GM21360 (cell line): ENCODE measurements around the gene RPS6KC1.
"Not testable (repeated sequence)": the region's sequence is repeated elsewhere in the genome, so short reads cannot be mapped to it uniquely, and the experiment has no call there.

Experiments used
- ATAC-seq: cut with Tn5 transposase; IDR thresholded peaks from one replicate; pipeline ENCODE4 v1.9.1; 2021; ENCODE audit warnings: mild to moderate bottlenecking, moderate library complexity; ENCODE audit not compliant: unreplicated experiment

The RPS6KC1 gene

DNA sequence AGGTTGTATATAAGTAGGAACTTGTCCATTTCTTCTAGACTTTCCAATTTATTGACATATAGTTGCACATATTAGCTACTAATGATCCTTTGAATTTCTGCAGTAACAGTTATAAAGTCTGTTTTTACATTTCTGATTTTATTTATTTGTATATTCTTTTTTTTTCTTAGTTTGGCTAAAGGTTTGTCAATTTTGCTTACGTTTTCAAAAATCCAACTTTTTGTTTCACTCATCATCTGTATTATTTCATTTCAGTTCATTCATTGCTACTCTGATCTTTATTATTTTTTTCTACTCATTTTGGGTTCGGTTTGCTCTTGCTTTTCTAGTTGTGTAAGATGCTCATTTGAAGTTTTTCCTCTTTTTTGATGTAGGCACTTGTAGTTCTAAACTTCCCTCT is 97.9 kb downstream of the RPS6KC1 start:
- ATAC-seq, result no peak

DNA sequence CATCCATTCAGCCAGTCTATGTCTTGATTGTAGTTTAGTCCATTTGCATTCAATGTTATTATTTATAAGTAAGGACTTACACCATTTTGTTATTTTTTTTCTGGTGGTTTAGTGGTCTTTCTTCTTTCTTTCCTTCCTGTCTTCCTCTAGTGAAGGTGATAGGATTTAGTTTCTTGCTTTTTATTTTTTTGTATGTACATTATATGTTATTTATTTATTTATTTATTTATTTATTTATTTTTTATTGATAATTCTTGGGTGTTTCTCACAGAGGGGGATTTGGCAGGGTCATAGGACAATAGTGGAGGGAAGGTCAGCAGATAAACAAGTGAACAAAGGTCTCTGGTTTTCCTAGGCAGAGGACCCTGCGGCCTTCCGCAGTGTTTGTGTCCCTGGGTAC is 99.0 kb downstream of the RPS6KC1 start:
- not testable (repeated sequence) for ATAC-seq

DNA sequence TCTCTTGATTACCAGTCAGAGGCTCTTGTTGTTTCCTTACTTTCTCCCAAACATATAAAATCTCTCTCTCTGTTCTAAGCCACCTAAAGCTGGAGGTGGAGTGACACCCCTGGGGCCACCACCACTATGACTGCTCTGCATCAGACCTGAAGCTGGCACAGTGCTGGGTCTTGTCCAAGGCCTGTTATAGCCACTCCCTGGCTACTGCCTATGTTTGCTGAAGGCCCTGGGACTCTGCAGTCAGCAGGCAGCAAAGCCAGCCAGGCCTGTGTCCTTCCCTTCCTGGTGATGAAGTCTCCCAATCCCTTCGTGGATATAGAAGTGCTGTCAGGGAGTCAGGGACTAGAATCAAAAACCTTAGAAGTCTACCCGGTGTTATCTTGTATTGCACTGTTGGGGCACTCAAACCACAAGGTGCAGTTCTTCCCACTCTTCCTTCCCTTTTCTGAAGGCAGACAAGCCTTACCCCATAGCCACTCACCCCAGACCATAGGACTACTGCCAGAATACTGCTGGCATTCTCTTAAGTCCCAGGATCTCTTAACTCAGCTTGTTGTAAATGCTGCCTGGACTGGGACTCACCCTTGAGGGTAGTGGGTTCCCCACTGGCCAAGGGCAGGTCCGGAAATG is 103.1 kb downstream of the RPS6KC1 start:
- ATAC-seq, result no peak

DNA sequence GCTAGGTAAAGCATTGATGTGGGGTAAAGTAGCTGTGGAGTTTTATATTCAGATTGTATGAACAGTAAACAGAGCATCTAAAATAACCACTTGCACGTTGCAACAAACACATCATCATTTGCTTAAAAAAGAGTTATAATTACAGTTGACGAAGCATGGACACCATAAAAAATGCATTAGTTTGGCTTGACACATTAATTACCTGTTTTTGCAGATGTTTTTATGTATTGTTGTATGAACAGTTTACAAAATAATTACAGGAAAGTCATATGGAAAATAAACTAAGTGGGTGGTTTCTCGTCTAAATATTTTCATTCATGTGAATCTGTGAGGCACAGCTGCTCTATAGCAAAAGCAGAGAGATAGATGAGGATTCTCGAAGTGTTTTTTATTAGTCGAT is 108.3 kb downstream of the RPS6KC1 start:
- ATAC-seq, result no peak

DNA sequence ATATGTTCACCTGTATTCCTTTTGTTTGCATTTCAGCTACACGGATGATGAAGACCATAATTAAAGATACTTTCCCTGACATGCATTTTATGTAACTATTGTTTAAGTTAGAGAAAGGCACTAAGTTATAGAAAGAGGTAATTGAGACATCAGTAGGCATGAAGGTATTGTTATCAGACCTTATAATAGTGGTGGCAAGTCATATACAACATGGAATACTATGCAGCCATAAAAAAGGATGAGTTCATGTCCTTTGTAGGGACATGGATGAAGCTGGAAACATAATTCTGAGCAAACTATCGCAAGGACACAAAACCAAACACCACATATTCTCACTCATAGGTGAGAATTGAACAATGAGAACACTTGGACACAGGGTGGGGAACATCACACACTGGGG is 109.4 kb downstream of the RPS6KC1 start:
- not testable (repeated sequence) for ATAC-seq

DNA sequence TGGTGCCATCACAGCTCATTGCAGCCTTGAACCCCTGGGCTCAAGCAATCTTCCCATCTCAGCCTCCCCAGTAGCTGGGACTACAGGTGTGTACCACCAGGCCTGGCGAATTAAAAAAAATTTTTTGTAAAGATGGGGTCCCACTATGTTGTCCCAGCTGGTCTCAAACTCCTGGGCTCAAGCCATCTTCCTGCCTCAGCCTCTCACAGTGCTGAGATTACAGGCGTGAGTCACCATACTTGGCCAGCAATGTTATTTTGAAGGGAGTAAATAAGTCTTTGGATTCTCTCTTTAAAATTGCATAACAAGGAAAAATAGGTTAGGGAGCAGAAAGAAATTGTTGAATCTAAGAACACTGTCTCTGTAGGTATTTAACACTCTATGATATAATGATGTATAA is 111.3 kb downstream of the RPS6KC1 start:
- no peak for ATAC-seq

DNA sequence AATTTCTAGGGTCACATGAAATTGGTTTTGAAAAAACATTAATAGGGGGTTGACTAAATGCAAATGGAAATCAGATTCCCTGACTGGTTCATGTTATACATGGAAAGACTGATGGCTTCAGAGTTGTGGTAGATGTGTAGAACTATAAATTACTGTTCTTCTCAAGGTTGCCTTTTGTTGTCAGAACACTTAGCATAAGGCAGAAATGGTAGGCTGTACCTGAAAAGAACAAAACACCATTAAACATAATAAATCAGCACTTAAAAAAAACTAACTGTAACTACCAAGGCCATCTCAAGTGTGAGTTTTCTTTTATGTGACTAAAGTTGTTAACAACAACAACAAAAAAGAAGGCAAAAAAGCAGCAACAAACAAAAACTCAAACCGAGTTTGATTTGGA is 111.8 kb downstream of the RPS6KC1 start:
- ATAC-seq, result no peak

DNA sequence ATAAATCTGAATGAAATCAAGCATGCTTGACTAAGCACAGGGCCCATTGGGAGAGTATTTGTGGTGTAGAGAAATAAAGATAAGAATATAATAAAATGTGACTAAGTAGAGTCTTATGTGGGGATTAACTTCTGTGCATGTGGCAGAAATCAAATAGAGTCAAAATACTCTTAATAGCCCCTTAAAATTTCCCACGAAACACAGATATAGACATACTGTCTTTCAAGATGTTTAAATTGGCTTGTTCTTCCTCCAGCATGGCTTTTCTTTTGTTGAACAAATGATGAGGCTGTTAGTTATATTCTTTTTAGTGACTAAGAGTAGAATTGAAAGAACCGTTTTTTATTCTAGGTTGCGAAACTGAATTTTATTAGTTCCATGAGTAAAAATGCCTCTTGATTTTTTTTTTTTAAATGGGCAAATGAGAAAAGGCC is 112.3 kb downstream of the RPS6KC1 start:
- ATAC-seq, result no peak

DNA sequence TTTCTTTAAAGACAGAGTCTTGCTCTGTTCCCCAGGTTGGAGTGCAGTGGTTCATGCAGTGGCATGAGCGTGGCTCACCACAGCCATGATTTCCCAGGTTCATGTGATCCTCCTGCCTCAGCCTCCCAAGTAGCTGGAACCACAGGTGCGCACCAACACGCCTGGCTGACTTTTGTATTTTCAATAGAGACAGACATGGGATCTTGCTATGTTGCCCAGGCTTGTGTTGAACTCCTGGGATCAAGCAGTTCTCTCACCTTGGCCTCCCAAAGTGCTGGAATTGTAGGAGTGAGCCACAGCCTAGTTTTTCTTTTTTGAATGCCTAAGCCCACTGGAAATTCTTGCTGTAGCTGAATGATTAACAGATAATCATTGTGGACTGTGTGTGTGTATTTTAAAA is 113.5 kb downstream of the RPS6KC1 start:
- ATAC-seq, result no peak

DNA sequence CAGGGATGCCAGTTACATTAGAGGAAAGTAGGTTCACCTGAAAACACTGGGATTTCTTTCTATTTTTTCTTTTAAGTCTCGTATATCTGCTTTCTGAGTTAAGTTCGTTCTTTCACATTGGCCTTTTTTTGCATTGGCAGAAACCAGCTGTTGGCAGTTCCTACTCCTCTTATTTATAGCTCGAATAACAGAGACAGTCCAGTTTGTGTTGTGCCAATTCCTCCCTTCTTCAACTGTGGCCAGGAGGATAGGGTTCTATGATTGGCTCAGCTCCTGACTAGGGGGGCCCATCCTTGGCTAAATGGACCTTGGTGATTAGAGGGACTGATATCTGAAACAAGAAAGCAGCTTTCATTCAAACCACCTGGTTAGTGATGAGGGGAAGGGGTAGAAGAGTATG is 115.8 kb downstream of the RPS6KC1 start:
- no peak for ATAC-seq

DNA sequence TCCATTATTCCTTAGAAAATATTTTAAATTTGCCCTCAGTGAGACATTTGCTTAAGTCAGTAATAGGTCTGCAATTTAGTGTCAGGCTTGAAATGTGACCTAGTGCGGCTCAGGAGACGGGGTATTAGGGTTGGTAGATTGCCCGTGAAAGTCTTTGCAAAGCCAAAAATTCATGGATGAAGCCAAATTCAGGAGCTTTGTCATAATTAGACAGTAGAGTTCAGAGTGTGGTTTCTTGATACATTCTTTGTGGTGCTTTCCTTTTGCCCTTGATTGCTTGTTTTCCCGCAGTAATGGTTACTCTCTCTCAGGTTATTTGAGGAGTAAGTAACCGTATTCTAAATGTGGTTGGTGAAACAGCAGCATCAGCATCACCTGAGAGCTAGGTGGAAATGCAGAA is 120.7 kb downstream of the RPS6KC1 start:
- ATAC-seq, result no peak

DNA sequence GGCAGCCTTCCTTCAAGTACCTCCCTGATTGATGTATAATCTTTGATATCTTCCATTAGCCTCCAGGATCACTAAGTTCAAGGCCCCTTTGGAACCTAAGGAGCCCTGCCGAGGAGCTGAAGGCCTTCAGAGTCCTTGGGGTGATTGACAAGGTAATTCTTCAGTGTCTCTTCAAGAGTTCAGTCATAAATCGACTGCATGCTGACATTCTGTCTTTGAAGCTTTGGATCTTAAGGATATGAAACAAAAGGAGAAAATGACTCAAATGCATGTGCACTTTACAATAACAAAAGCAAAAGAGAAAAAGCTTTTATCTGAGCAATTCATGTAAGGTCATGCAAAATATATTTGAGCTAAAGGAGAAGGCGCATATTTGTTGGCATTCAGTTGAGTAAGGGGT is 125.3 kb downstream of the RPS6KC1 start:
- ATAC-seq, result no peak

DNA sequence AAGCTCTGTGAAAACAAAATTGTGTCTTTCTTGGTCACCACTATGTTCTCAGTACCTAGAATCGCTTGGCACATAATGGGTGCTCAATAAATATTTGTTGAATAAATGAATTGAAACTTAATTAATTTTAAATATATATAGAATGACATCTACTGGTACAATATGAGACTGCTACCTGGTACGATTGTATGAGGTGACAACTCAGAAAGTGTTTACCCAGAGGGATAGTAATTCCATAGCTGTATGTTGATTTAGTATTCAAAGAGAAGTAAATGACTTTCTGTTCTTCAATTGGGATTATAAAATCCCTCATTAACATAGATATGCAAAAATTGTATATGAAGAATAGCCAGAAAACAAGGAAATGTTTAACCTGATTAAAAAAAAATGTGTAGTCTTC is 128.7 kb downstream of the RPS6KC1 start:
- no peak for ATAC-seq

DNA sequence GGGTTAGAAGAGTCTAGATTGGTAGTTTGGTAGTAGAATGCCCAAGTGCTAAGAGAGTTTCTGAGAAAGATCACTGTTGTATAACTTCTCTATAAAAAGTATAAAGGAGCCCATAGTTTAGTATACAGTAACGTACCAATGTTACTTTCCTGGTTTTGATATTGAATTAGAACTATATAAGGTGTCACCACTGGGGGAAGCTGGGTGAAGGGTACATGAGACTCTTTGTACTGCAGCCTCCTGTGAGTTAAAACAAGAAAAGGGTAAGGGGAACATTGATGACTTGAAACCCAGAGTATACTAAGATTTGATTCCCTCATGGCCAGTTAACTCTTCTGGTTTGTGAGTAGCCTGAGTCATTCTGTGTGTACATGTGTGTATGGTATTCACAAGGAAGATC is 129.8 kb downstream of the RPS6KC1 start:
- no peak for ATAC-seq

DNA sequence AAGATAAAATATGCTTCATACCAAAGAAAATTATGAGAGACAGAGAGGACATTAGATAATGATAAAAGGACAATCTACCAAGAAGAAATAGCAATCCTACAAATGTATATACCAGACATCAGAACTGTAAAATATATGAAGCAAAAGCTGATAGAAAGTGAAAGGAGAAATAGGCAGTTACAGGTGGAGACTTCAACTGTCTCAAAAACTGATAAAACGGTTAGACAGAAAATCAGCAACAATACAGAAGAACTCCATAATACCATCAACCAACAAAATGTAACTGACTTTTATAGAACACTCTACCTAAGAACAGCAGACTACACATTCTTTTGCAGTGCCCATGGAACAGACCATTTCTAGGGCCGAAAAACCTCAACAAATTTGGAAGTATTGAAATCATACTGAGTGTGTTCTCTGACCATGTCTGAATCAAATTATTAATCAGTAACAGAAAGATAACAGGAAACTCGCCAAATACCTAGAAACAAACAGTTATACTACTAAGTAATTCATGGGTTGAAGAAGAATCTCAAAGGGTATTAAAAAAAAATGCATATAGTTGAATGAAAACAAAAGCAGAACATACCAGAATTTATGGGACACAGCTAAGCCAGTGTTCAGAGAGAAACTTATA is 132.1 kb downstream of the RPS6KC1 start:
- ATAC-seq, result no peak

DNA sequence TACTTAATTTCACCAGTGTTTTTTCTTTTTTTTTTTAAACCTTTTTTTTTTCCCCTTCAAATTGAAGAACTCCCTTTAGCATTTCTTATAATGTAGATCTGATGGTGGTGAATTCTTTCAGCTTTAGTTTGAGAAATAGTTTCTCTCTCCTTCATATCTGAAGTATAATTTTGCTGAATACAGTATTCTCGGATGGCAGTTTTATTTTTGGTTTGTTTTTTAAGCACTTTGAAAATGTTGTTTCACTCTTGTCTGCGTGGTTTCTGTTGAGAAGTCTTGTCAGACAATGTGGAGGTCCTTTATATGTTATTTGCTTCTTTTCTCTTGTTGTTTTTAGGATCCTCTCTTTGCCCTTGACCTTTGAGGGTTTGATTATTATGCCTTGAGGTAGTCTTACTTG is 135.1 kb downstream of the RPS6KC1 start:
- ATAC-seq, result no peak

DNA sequence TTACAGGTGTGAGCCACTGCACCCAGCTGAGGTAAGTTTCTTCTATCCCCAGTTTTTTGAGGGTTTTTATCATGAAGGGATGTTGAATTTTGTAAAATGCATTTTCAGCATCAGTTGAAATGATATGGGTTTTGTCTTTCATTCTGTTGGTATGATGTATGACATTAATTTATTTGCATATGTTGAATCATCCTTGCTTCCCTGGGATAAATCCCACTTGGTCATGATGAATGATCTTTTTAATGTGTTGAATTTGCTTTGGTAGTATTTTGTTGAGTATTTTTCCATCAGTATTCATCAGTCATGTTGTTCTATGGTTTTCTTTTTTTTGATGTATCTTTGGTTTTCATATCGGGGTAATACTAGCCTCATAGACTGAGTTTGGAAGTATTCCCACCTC is 141.0 kb downstream of the RPS6KC1 start:
- ATAC-seq, result no peak

DNA sequence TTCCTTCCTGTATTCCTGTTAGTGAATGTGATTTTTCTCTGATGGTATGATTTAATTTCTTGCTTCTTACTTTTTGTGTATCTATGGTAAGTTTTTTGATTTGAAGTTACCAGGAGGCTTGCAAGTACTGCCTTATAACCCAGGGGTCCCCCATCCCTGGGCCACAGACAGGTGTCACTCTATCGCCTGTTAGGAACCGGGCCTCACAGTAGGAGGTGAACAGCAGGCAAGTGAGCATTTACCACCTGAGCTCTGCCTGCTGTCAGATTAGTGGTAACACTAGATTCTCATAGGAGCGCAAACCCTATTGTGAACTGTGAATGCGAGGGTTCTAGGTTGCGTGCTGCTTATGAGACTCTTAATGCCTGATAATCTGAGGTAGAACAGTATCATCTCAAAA is 143.3 kb downstream of the RPS6KC1 start:
- ATAC-seq, result no peak

DNA sequence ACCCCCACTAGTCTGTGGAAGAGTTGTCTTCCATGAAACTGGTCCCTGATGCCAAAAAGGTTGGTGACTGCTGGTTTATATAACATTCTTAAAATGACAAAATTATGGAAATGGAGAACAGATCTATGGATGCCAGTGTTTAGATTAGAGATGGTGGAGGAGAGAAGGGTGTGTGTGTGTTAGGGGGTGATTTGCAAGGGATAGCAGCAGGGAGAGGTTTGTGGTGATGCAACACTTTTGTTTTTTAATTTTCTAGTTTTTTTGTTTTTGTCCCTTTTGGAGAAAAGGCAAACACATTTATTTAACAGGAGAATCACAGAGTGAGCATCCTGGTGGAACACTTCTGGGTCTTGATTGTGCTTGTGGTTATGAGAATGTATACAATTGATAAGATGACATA is 143.8 kb downstream of the RPS6KC1 start:
- ATAC-seq, result no peak

DNA sequence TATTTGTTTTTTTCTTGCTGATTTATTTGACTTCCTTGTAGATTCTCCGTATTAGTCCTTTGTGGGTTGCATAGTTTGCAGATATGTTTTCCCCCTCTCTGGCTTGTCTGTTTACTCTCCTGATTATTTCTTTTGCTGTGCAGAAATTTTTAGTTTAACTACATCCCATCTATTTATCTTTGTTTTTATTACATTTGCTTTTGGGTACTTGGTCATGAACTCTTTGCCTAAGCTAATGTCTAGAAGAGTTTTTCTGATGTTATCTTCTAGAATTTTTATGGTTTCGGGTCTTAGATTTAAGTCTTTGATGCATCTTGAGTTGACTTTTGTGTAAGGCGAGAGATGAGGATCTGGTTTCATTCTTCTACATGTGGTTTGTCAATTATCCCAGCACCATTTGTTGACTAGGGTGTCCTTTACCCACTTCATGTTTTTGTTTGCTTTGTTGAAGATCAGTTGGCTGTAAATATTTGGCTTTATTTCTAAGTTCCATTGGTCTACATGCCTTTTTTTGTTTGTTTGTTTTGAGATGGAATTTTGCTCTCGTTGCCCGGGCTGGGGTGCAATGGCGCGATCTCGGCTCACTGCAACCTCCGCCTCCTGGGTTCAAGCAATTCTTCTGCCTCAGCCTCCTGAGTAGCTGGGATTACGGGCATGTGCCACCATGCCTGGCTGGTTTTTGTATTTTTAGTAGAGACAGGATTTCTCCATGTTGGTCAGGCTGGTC is 145.4 kb downstream of the RPS6KC1 start:
- ATAC-seq, result not testable (repeated sequence)

DNA sequence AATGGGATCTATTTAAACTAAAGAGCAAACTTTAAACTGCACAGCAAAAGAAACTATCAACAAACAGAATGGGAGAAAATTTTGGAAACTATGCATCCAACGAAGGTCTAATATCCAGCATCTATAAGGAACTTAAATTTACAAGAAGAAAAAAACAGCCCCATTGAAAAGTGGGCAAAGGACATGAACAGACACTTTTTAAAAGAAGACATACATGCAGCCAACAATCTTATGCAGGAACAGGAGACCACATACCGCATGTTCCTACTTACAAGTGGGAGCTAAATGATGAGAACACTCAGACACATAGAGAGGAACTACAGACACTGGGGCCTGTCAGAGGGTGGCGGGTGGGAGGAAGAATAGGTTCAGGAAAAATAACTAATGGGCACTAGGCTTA is 149.6 kb downstream of the RPS6KC1 start:
- no peak for ATAC-seq

DNA sequence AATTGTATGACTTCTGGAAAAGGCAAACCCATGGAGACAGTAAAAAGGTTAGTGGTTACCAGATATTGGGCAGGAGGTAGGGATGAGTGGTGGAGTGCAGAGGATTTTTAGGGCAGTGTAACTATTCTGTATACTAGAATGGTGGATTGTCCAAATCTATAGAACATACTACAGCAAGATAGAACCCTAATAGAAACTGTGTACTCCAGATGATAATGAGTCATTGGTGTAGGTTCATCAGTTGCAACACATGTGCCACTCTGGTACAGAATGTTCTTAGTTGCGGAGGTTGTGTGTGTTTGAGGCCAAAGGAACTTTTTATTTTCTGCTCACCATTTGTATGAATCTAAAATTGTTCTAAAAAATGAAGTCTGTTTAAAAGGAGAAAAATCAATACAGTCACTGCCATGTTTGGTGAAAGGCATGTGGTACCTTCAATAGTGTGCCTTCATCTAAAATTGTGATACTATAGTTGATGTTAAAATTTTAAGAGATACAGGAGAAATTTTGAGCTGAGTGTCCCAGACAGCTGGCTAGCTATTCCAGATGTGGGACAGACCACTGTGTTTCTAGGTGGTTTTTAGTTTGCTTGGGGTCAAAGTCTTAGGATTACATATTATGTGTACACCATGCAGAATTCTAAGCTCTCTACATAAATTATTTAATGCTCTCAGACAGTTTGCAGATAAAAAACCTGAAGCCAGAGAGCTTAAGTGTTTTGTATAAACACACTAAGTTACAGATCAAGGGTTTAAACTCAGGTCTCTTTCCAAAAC is 150.5 kb downstream of the RPS6KC1 start:
- no peak for ATAC-seq
